ENCODE measurements around the gene TEX13C. TPM values are rescaled to one million over a fixed set of nuclear protein-coding genes. Genes with fewer than 3 reads are reported as not detected.

Gene TEX13C
- total RNA-seq (not detected), polyA plus RNA-seq (ENCODE audit: insufficient read depth, low read depth, low replicate concordance) (not detected)
- long read RNA-seq, donor 1, result 0 reads
- long read RNA-seq, donor 2, result 0 reads
- long read RNA-seq, donor 3, result 0 reads
- long read RNA-seq, donor 4, result 0 reads
- long read RNA-seq, donor 5, result 0 reads
- long read RNA-seq, donor 6, result 0 reads
- long read RNA-seq, donor 7, result 0 reads
- long read RNA-seq, donor 8, full-length matches to known transcripts, result 1 of 1 reads
- long read RNA-seq, donor 8, partial matches to known transcripts, result 0 of 1 reads
- long read RNA-seq, donor 8, other reads (novel, unspliced or antisense), result 0 of 1 reads
- long read RNA-seq, donor 9, full-length matches to known transcripts, result 1 of 1 reads
- long read RNA-seq, donor 9, partial matches to known transcripts, result 0 of 1 reads
- long read RNA-seq, donor 9, other reads (novel, unspliced or antisense), result 0 of 1 reads
- long read RNA-seq, donor 10, full-length matches to known transcripts, result 1 of 1 reads
- long read RNA-seq, donor 10, partial matches to known transcripts, result 0 of 1 reads
- long read RNA-seq, donor 10, other reads (novel, unspliced or antisense), result 0 of 1 reads

- no peak for TF ChIP-seq CTCF (IDR thresholded peaks at IDR 0.05; ENCODE audit: borderline replicate concordance, extremely low read depth, insufficient read depth)
- intact Hi-C loops (cut with DNase I), result no loop called here
- H3K9ac ChIP-seq (ENCODE audit: low read length in 3 of 3), result no peak within 1 kb of the TSS
- DNase-seq (peak in 1 of 5 donors; percentile 54), FAIRE-seq (no peak)
- no peaks in the 10 kb centered on the region for H3K4me1 ChIP-seq (ENCODE audit: control insufficient read depth in 2 of 3, insufficient read depth in 2 of 3, low read depth in 1 of 3, low read length in 3 of 3)
- no peak within 1 kb of the TSS for H3K4me3 ChIP-seq (ENCODE audit: low read length in 3 of 3)
- no peaks in the 10 kb centered on the region for H3K9me3 ChIP-seq (ENCODE audit: control insufficient read depth in 2 of 3, insufficient read depth in 1 of 3, low read length in 3 of 3)
- H3K36me3 ChIP-seq (ENCODE audit: control insufficient read depth in 2 of 3, insufficient read depth in 3 of 3, low read length in 3 of 3), result no peaks in the 10 kb centered on the region
- no peaks in the 10 kb centered on the region for H3K27me3 ChIP-seq (ENCODE audit: control insufficient read depth, insufficient read depth, low read length)
- no peak within 1 kb of the TSS for H3K27ac ChIP-seq (ENCODE audit: low read depth in 2 of 2, low read length in 2 of 2)
These were observed at the start of gene TEX13C for GRCh38 chrX:125319646-125320521. TEX13C (plus strand) TSS chrX:125319871; CDS start chrX:125320120, 249 bp downstream.

- H3K27ac ChIP-seq (ENCODE audit: low read depth in 2 of 2, low read length in 2 of 2), result no peak overlapping the region
- H3K9ac ChIP-seq (ENCODE audit: low read length in 3 of 3), result no peak overlapping the region
- H3K4me3 ChIP-seq (ENCODE audit: low read length in 3 of 3), result no peak overlapping the region
- H3K36me3 ChIP-seq (ENCODE audit: control insufficient read depth in 2 of 3, insufficient read depth in 3 of 3, low read length in 3 of 3), result no peaks in the 10 kb centered on the region
- H3K4me1 ChIP-seq (ENCODE audit: control insufficient read depth in 2 of 3, insufficient read depth in 2 of 3, low read depth in 1 of 3, low read length in 3 of 3), result no peaks in the 10 kb centered on the region
- no peak for TF ChIP-seq CTCF (IDR thresholded peaks at IDR 0.05; ENCODE audit: borderline replicate concordance, extremely low read depth, insufficient read depth)
- DNase-seq (no peak), FAIRE-seq (no peak)
- no peaks in the 10 kb centered on the region for H3K27me3 ChIP-seq (ENCODE audit: control insufficient read depth, insufficient read depth, low read length)
- intact Hi-C loops (cut with DNase I), result no loop called here
- no peaks in the 10 kb centered on the region for H3K9me3 ChIP-seq (ENCODE audit: control insufficient read depth in 2 of 3, insufficient read depth in 1 of 3, low read length in 3 of 3)
These were observed 32.4 kb upstream of the TEX13C start for GRCh38 chrX:125287282-125287681.

GRCh38 chrX:125288343-125288742 lies 31.3 kb upstream of the TEX13C start:
- peak in 1 of 5 donors; percentile 25 for DNase-seq
- no peak for FAIRE-seq
- intact Hi-C loops (cut with DNase I), result no loop called here

More at GRCh38 chrX:125288343-125288742, 31.3 kb upstream of the TEX13C start:
- no peak overlapping the region for H3K4me3 ChIP-seq (ENCODE audit: low read length in 3 of 3)
- no peak overlapping the region for H3K27ac ChIP-seq (ENCODE audit: low read depth in 2 of 2, low read length in 2 of 2)
- H3K36me3 ChIP-seq (ENCODE audit: control insufficient read depth in 2 of 3, insufficient read depth in 3 of 3, low read length in 3 of 3), result no peaks in the 10 kb centered on the region
- H3K9ac ChIP-seq (ENCODE audit: low read length in 3 of 3), result no peak overlapping the region
- H3K27me3 ChIP-seq (ENCODE audit: control insufficient read depth, insufficient read depth, low read length), result no peaks in the 10 kb centered on the region
- H3K4me1 ChIP-seq (ENCODE audit: control insufficient read depth in 2 of 3, insufficient read depth in 2 of 3, low read depth in 1 of 3, low read length in 3 of 3), result no peaks in the 10 kb centered on the region
- H3K9me3 ChIP-seq (ENCODE audit: control insufficient read depth in 2 of 3, insufficient read depth in 1 of 3, low read length in 3 of 3), result no peaks in the 10 kb centered on the region
- no peak for TF ChIP-seq CTCF (IDR thresholded peaks at IDR 0.05; ENCODE audit: borderline replicate concordance, extremely low read depth, insufficient read depth)
